Measurements from ENCODE around the gene KLRG1. TPM values are rescaled to one million over a fixed set of nuclear protein-coding genes. Genes with fewer than 3 reads are reported as not detected.

The KLRG1 gene
- total RNA-seq, 1 donor from 2014 or later = 2.1 TPM

GRCh38 chr12:8948701-8949341 lies 40.5 kb upstream of the KLRG1 start:
- TF ChIP-seq, protein P1, sequence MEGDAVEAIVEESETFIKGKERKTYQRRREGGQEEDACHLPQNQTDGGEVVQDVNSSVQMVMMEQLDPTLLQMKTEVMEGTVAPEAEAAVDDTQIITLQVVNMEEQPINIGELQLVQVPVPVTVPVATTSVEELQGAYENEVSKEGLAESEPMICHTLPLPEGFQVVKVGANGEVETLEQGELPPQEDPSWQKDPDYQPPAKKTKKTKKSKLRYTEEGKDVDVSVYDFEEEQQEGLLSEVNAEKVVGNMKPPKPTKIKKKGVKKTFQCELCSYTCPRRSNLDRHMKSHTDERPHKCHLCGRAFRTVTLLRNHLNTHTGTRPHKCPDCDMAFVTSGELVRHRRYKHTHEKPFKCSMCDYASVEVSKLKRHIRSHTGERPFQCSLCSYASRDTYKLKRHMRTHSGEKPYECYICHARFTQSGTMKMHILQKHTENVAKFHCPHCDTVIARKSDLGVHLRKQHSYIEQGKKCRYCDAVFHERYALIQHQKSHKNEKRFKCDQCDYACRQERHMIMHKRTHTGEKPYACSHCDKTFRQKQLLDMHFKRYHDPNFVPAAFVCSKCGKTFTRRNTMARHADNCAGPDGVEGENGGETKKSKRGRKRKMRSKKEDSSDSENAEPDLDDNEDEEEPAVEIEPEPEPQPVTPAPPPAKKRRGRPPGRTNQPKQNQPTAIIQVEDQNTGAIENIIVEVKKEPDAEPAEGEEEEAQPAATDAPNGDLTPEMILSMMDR (IDR thresholded peaks at IDR 0.05; ENCODE audit: unreplicated experiment) = no peak
- peak; percentile 19 for DNase-seq (ENCODE audit: low spot score)

DNA sequence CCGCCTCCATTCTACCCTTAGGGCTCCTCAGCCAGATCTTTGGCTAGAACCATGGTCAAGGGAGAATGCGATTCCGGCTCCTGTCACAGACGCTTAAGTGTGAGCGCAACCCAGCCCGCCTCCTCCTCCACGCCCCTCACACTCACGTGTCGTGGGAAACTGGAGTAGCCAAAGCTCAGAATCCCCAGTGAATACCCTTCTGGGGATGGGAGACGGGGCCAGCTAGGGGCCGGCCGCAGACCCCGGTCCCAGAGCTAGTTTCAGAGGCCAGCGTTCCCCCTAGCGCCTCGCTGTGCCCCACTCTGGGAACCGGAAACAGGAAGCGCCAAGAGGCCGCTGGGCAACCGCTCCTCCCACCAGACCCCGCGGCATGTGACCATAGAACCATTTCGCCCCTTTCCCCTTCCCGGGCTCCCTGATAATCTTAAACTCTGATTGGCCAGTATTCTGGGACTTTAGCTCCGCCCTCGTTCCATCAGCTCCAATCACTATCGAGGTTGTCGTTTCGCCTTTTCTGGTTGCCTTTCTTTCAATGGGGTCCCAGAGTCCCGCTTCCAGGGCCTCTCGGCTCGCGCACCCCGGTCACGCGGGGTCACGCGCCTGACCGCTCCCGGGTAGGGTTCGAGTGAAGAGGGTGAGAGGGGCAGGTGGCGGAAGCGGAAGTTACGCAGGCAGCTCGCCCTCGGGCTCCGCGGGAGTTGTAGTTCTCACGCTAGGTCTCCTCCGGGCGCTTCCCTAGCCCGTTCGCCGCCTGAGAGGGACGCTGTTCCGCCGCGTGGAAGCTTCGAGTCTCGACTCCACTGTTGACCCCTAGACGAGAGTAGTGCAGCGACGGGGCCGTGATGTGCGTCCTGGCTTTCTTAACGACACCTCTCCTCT lies 39.8 kb upstream of the KLRG1 start, which contains the start of gene M6PR:
M6PR (minus strand) TSS at position 304 of the 879 bp plus-strand sequence. CDS start 3,241 bp downstream, outside the sequence.
- DNase-seq (ENCODE audit: low spot score) = peak; percentile 90

More at GRCh38 chr12:8948701-8949341, 40.5 kb upstream of the KLRG1 start:
- peak overlapping the region; percentile 97 for H3K4me3 Mint-ChIP-seq (ENCODE audit: unreplicated experiment)
- peaks cover 5% of the 10 kb centered on the region for H3K9me3 Mint-ChIP-seq (ENCODE audit: unreplicated experiment)
- peaks cover 8% of the 10 kb centered on the region for H3K27me3 Mint-ChIP-seq (ENCODE audit: unreplicated experiment)
- H3K4me1 Mint-ChIP-seq (ENCODE audit: unreplicated experiment) = peaks cover 26% of the 10 kb centered on the region
- peaks cover 11% of the 10 kb centered on the region for H3K36me3 Mint-ChIP-seq (ENCODE audit: low read depth, unreplicated experiment)
- H3K27ac Mint-ChIP-seq (ENCODE audit: unreplicated experiment) = peak overlapping the region; percentile 95

DNA sequence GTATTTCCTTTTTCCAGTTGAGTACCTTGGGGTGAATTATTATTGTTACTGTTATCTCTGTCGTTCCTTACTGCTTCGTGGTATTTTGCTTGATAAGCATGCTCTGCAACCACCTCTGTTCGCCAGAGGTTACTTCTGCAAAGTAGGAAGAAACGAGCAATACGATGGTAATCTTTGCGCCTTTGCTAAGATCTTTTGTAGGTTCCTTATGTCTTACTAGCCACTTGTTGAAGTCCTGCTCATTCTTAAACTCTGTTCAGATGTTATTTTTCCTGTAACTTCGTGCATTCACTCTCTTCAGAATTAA lies 39.2 kb upstream of the KLRG1 start:
- no peak for DNase-seq (ENCODE audit: low spot score)
- TF ChIP-seq, protein P1 (IDR thresholded peaks at IDR 0.05; ENCODE audit: unreplicated experiment) = no peak
- H3K27me3 Mint-ChIP-seq (ENCODE audit: unreplicated experiment) = peaks cover 8% of the 10 kb centered on the region
- peak overlapping the region; percentile 97 for H3K4me3 Mint-ChIP-seq (ENCODE audit: unreplicated experiment)
- H3K9me3 Mint-ChIP-seq (ENCODE audit: unreplicated experiment) = peaks cover 5% of the 10 kb centered on the region
- H3K36me3 Mint-ChIP-seq (ENCODE audit: low read depth, unreplicated experiment) = peaks cover 15% of the 10 kb centered on the region
- H3K4me1 Mint-ChIP-seq (ENCODE audit: unreplicated experiment) = peaks cover 26% of the 10 kb centered on the region
- peak overlapping the region; percentile 95 for H3K27ac Mint-ChIP-seq (ENCODE audit: unreplicated experiment)

More for the DNA sequence above, 39.8 kb upstream of the KLRG1 start, which contains the start of gene M6PR:
- H3K36me3 Mint-ChIP-seq (ENCODE audit: low read depth, unreplicated experiment) = peaks cover 15% of the 10 kb centered on the region
- peak within 1 kb of the TSS; percentile 95 for H3K27ac Mint-ChIP-seq (ENCODE audit: unreplicated experiment)
- TF ChIP-seq, protein P1 (IDR thresholded peaks at IDR 0.05; ENCODE audit: unreplicated experiment) = no peak
- peaks cover 5% of the 10 kb centered on the region for H3K9me3 Mint-ChIP-seq (ENCODE audit: unreplicated experiment)
- H3K4me1 Mint-ChIP-seq (ENCODE audit: unreplicated experiment) = peaks cover 26% of the 10 kb centered on the region
- peaks cover 8% of the 10 kb centered on the region for H3K27me3 Mint-ChIP-seq (ENCODE audit: unreplicated experiment)
- H3K4me3 Mint-ChIP-seq (ENCODE audit: unreplicated experiment) = peak within 1 kb of the TSS; percentile 97

DNA sequence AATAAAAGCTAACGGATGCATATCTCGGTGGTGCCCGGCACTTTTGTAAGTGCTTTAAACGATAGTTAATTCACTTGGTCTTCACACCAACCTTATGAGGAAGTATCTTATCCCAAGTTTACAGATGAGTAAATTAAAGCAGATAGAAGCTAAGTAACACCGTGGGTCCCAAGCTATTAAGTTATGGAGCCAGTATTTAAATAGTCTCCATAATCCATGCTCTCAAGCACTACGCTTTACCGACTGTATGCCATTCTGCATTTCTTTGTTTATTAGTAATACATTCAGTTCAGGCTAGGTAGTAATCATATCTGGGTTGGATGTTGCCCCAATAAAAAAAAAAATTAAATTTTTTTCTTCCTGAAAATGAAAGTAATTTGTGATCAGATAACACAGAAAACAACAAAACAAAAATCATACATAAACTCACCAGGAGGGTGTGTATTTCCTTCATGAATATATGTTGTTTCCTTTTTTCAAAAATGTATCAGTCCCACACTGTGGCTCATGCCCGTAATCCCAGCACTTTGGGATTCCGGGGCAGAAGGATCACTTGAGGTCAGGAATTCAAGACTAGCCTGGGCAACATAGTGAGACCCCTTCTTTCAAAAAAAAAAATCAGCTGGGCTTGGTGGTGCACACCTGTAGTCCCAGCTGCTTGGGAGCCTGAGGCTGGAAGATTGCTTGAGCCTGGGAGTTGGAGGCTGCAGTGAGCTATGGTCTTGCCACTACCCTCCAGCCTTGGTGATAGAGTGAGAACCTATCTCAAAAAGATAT lies 38.5 kb upstream of the KLRG1 start:
- Mint-ChIP-seq H3K27ac (ENCODE audit: unreplicated experiment) (peak overlapping the region; percentile 95), H3K36me3 (ENCODE audit: low read depth, unreplicated experiment) (peaks cover 15% of the 10 kb centered on the region), H3K4me1 (ENCODE audit: unreplicated experiment) (peaks cover 26% of the 10 kb centered on the region), H3K9me3 (ENCODE audit: unreplicated experiment) (peaks cover 5% of the 10 kb centered on the region), H3K4me3 (ENCODE audit: unreplicated experiment) (peak overlapping the region; percentile 97), H3K27me3 (ENCODE audit: unreplicated experiment) (peaks cover 8% of the 10 kb centered on the region)
- TF ChIP-seq, protein P1 (IDR thresholded peaks at IDR 0.05; ENCODE audit: unreplicated experiment) = no peak
- DNase-seq (ENCODE audit: low spot score) = no peak

Measured in endothelial cell (in vitro differentiated cells).